ENCODE data around the gene VARS2.

Gene VARS2

DNA sequence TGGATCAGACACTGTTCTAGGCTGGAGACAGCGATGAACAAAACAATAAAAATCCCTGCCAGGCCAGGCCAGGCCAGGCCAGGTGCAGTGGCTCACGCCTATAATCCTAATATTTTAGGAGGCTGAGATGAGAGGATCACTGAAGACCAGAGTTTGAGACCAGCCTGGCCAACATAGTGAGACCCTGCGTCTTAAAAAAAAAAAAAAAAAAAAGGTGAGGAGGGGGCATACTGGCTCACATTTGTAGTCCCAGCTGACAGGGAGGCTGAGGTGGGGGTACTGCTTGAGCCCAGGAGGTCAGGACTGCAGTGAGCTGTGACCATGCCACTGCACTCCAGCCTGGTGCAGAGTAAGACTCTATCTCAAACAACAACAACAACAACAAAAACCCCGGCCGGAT, 31.2 kb downstream of the VARS2 start:
- TF ChIP-seq, protein P1, sequence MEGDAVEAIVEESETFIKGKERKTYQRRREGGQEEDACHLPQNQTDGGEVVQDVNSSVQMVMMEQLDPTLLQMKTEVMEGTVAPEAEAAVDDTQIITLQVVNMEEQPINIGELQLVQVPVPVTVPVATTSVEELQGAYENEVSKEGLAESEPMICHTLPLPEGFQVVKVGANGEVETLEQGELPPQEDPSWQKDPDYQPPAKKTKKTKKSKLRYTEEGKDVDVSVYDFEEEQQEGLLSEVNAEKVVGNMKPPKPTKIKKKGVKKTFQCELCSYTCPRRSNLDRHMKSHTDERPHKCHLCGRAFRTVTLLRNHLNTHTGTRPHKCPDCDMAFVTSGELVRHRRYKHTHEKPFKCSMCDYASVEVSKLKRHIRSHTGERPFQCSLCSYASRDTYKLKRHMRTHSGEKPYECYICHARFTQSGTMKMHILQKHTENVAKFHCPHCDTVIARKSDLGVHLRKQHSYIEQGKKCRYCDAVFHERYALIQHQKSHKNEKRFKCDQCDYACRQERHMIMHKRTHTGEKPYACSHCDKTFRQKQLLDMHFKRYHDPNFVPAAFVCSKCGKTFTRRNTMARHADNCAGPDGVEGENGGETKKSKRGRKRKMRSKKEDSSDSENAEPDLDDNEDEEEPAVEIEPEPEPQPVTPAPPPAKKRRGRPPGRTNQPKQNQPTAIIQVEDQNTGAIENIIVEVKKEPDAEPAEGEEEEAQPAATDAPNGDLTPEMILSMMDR (IDR thresholded peaks at IDR 0.05; ENCODE audit: borderline replicate concordance, extremely low read depth, low read length, poor library complexity, severe bottlenecking) = no peak
- TF ChIP-seq EZH2 (IDR thresholded peaks at IDR 0.05; ENCODE audit: borderline replicate concordance, low read depth, low read length, severe bottlenecking) = no peak
- ATAC-seq (ENCODE audit: insufficient read depth, low read depth) (no peak), DNase-seq (no peak)
- Histone ChIP-seq H3K27ac (ENCODE audit: low read length) (no peak overlapping the region), H4K20me1 (ENCODE audit: insufficient read depth, low read length) (no peaks in the 10 kb centered on the region), H3K4me3 (ENCODE audit: low read depth in 1 of 2, low read length in 2 of 2) (no peak overlapping the region), H3K27me3 (ENCODE audit: insufficient read depth, low read length, poor library complexity) (peaks cover 13% of the 10 kb centered on the region), H3K4me2 (ENCODE audit: insufficient read depth, low read length) (no peak overlapping the region), H3K36me3 (ENCODE audit: insufficient read depth, low read length) (no peaks in the 10 kb centered on the region), H3K79me2 (ENCODE audit: insufficient read depth, low read length) (no peaks in the 10 kb centered on the region), H3K9ac (ENCODE audit: low read depth, low read length) (no peak overlapping the region), H2AFZ (ENCODE audit: low read depth, low read length) (no peak overlapping the region), H3K9me3 (ENCODE audit: insufficient read depth, low read length, severe bottlenecking) (peaks cover 3% of the 10 kb centered on the region), H3K4me1 (ENCODE audit: insufficient read depth, low read length) (no peaks in the 10 kb centered on the region)

DNA sequence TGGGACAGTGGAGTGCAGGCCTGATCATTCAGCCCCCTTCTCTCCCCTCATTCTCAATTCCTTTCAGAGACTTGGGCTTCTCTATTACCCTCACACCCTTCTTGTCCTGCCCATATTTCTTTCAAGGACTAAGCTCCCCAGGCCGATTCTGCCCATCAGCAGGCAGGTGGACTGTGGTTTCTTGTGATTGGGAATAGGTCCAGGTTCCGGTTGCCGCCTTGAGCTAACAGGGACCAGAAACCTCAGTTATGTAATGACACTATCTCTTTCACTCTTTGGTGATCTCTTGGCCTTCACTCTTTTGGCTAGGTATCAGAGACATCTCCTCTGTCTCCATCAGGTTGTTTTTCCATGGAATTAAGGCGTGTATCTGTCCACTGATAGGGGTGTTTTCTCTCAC, 33.2 kb downstream of the VARS2 start:
- H4K20me1 ChIP-seq (ENCODE audit: insufficient read depth, low read length) = no peaks in the 10 kb centered on the region
- no peak overlapping the region for H3K4me3 ChIP-seq (ENCODE audit: low read depth in 1 of 2, low read length in 2 of 2)
- H3K9me3 ChIP-seq (ENCODE audit: insufficient read depth, low read length, severe bottlenecking) = peaks cover 3% of the 10 kb centered on the region
- no peak overlapping the region for H3K4me2 ChIP-seq (ENCODE audit: insufficient read depth, low read length)
- no peaks in the 10 kb centered on the region for H3K36me3 ChIP-seq (ENCODE audit: insufficient read depth, low read length)
- DNase-seq (no peak), ATAC-seq (ENCODE audit: insufficient read depth, low read depth) (no peak)
- H2AFZ ChIP-seq (ENCODE audit: low read depth, low read length) = no peak overlapping the region
- no peak overlapping the region for H3K9ac ChIP-seq (ENCODE audit: low read depth, low read length)
- H3K79me2 ChIP-seq (ENCODE audit: insufficient read depth, low read length) = no peaks in the 10 kb centered on the region
- TF ChIP-seq, protein P1 (IDR thresholded peaks at IDR 0.05; ENCODE audit: borderline replicate concordance, extremely low read depth, low read length, poor library complexity, severe bottlenecking) = no peak
- TF ChIP-seq EZH2 (IDR thresholded peaks at IDR 0.05; ENCODE audit: borderline replicate concordance, low read depth, low read length, severe bottlenecking) = no peak
- peaks cover 13% of the 10 kb centered on the region for H3K27me3 ChIP-seq (ENCODE audit: insufficient read depth, low read length, poor library complexity)
- H3K27ac ChIP-seq (ENCODE audit: low read length) = no peak overlapping the region
- H3K4me1 ChIP-seq (ENCODE audit: insufficient read depth, low read length) = no peaks in the 10 kb centered on the region

DNA sequence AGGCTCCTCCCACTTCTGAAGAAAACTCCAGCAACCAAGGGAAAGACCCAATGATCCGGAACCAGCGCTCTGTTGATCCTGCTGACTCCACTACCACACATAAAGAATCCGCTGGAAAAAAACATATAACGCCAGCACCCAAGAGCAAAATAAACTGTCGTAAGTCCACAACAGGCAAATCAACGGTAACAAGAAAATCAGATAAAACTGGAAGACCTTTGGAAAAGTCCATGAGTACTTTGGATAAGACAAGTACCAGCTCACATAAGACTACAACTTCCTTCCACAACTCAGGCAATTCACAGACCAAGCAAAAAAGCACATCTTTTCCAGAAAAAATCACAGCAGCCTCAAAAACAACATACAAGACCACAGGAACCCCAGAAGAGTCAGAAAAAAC, 34.8 kb downstream of the VARS2 start:
- ATAC-seq (ENCODE audit: insufficient read depth, low read depth) (no peak), DNase-seq (no peak)
- TF ChIP-seq, protein P1 (IDR thresholded peaks at IDR 0.05; ENCODE audit: borderline replicate concordance, extremely low read depth, low read length, poor library complexity, severe bottlenecking) = no peak
- no peak for TF ChIP-seq EZH2 (IDR thresholded peaks at IDR 0.05; ENCODE audit: borderline replicate concordance, low read depth, low read length, severe bottlenecking)
- Histone ChIP-seq H3K27me3 (ENCODE audit: insufficient read depth, low read length, poor library complexity) (peaks cover 25% of the 10 kb centered on the region), H4K20me1 (ENCODE audit: insufficient read depth, low read length) (no peaks in the 10 kb centered on the region), H3K36me3 (ENCODE audit: insufficient read depth, low read length) (no peaks in the 10 kb centered on the region), H3K9me3 (ENCODE audit: insufficient read depth, low read length, severe bottlenecking) (no peaks in the 10 kb centered on the region), H3K27ac (ENCODE audit: low read length) (no peak overlapping the region), H3K4me3 (ENCODE audit: low read depth in 1 of 2, low read length in 2 of 2) (no peak overlapping the region), H3K4me2 (ENCODE audit: insufficient read depth, low read length) (no peak overlapping the region), H2AFZ (ENCODE audit: low read depth, low read length) (no peak overlapping the region), H3K9ac (ENCODE audit: low read depth, low read length) (no peak overlapping the region), H3K4me1 (ENCODE audit: insufficient read depth, low read length) (no peaks in the 10 kb centered on the region), H3K79me2 (ENCODE audit: insufficient read depth, low read length) (no peaks in the 10 kb centered on the region)
